Panc1 (cell line): ENCODE results near the gene SLC11A2. TPM values are rescaled to one million over a fixed set of nuclear protein-coding genes. Genes with fewer than 3 reads are reported as not detected.
"Not testable (repeated sequence)": the region's sequence is repeated elsewhere in the genome, so short reads cannot be mapped to it uniquely, and the experiment has no call there.

Source experiments
- ATAC-seq: fragments of 200-7000 bp; cut with Tn5 transposase; 2 replicates; pipeline ENCODE4 v1.9.1; 2020; ENCODE audit warnings: mild to moderate bottlenecking, moderate library complexity
- BruUV-seq: library from RNA; stranded (reverse); fragments of 400-500 nt; replicated peaks from 2 replicates; lab custom pipeline; 2021; lab: Mats Ljungman, UMichigan
- CTCF ChIA-PET: fragments of 300-600 bp; sonication (Branson Sonifier 250); formaldehyde crosslinking; loops from one replicate; lab custom pipeline; 2022; ENCODE audit warnings: antibody characterized with exemption; lab: Charles Lee
- POLR2A ChIA-PET: fragments of 300-600 bp; sonication (Branson Sonifier 250); formaldehyde crosslinking; loops from one replicate; lab custom pipeline; 2022; ENCODE audit warnings: antibody characterized with exemption; lab: Charles Lee
- DNase-seq: peaks from one replicate; pipeline ENCODE4 v3.0.0-alpha.2; 2010; ENCODE audit warnings: low read depth, low spot score
- H3K27ac ChIP-seq: 2 replicates; pipeline ENCODE4 v1.5.1; 2011; ENCODE audit warnings: mild to moderate bottlenecking, low read length, inconsistent platforms
- H3K27me3 ChIP-seq: fragments of 200-500 bp; sonication (Bioruptor generic); 2 replicates; pipeline ENCODE4 v1.6.0; 2014; ENCODE audit warnings: low read length, inconsistent platforms; ENCODE audit not compliant: control insufficient read depth, insufficient read depth
- H3K36me3 ChIP-seq: fragments of 200-500 bp; sonication (Bioruptor generic); 2 replicates; pipeline ENCODE4 v1.5.1; 2014; ENCODE audit warnings: inconsistent platforms, mild to moderate bottlenecking, low read length, moderate library complexity; ENCODE audit not compliant: control insufficient read depth, insufficient read depth
- H3K4me1 ChIP-seq: 2 replicates; pipeline ENCODE4 v1.5.1; 2011; ENCODE audit warnings: inconsistent platforms, mild to moderate bottlenecking, low read length, moderate library complexity; ENCODE audit not compliant: control insufficient read depth, insufficient read depth
- H3K4me3 ChIP-seq, 2 experiments: 2 replicates each; pipeline ENCODE4 v1.5.1; 2011 to 2012; ENCODE audit warnings: low read depth in 2 of 2, low read length in 2 of 2, mild to moderate bottlenecking in 2 of 2, inconsistent platforms in 1 of 2, moderate library complexity in 1 of 2
- H3K9me3 ChIP-seq: fragments of 200-500 bp; sonication (Bioruptor generic); 2 replicates; pipeline ENCODE4 v1.5.1; 2014; ENCODE audit warnings: low read depth, mild to moderate bottlenecking, inconsistent platforms, low read length, moderate library complexity; ENCODE audit not compliant: control insufficient read depth, insufficient read depth
- CTCF ChIP-seq: fragments of 450-650 bp; IDR thresholded peaks from 2 replicates; pipeline ENCODE4 v1.5.1; 2017; ENCODE audit warnings: mild to moderate bottlenecking
- POLR2AphosphoS5 ChIP-seq: IDR thresholded peaks from 2 replicates; pipeline ENCODE4 v1.6.1; 2012; ENCODE audit warnings: mild to moderate bottlenecking, low read depth, low read length, moderate library complexity
- SIN3A ChIP-seq: IDR thresholded peaks from 2 replicates; pipeline ENCODE4 v1.6.1; 2012; ENCODE audit warnings: low read depth, mild to moderate bottlenecking, low read length, moderate library complexity, borderline replicate concordance; ENCODE audit not compliant: insufficient read depth
- TCF7L2 ChIP-seq: IDR thresholded peaks from 2 replicates; pipeline ENCODE4 v1.6.1; 2011; ENCODE audit warnings: mild to moderate bottlenecking, low read depth, low read length, inconsistent platforms
- in situ Hi-C: cut with HindIII; loops from 2 replicates; pipeline ENCODE4 v1.10.0; 2016; ENCODE audit warnings: low sequenced_read_pairs, low pct_unique_long_range_greater_than_20kb
- intact Hi-C: fragments of 100-400 bp; cut with micrococcal nuclease; formaldehyde crosslinking; loops from one replicate; pipeline ENCODE4 v1.10.0; 2022; ENCODE audit not compliant: unreplicated experiment
- total RNA-seq: library from RNA; stranded (reverse); gene quantifications from one replicate; pipeline ENCODE4 v1.2.1, GENCODE V29; 2021; ENCODE audit not compliant: unreplicated experiment
- TF ChIP-seq, protein P1 (sequence below), 2 experiments: IDR thresholded peaks; 2 replicates each; pipeline ENCODE4 v1.6.1; 2011 to 2012; ENCODE audit warnings: low read depth in 2 of 2, control low read depth in 1 of 2, low read length in 1 of 2, mild to moderate bottlenecking in 1 of 2, moderate library complexity in 1 of 2; ENCODE audit not compliant: insufficient read depth in 1 of 2

The SLC11A2 gene
- total RNA-seq, 1 experiment from 2014 or later: 59.9 TPM

- in situ Hi-C loops (no loop called here), intact Hi-C loops (no loop called here)
- no peak overlapping the region for H3K27ac ChIP-seq
- H3K4me1 ChIP-seq: no peaks in the 10 kb centered on the region
- ATAC-seq (no peak), DNase-seq (no peak)
- no peaks in the 10 kb centered on the region for H3K36me3 ChIP-seq
- TF ChIP-seq POLR2AphosphoS5 (no peak), CTCF (no peak), TCF7L2 (no peak), SIN3A (no peak)
- TF ChIP-seq, protein P1, sequence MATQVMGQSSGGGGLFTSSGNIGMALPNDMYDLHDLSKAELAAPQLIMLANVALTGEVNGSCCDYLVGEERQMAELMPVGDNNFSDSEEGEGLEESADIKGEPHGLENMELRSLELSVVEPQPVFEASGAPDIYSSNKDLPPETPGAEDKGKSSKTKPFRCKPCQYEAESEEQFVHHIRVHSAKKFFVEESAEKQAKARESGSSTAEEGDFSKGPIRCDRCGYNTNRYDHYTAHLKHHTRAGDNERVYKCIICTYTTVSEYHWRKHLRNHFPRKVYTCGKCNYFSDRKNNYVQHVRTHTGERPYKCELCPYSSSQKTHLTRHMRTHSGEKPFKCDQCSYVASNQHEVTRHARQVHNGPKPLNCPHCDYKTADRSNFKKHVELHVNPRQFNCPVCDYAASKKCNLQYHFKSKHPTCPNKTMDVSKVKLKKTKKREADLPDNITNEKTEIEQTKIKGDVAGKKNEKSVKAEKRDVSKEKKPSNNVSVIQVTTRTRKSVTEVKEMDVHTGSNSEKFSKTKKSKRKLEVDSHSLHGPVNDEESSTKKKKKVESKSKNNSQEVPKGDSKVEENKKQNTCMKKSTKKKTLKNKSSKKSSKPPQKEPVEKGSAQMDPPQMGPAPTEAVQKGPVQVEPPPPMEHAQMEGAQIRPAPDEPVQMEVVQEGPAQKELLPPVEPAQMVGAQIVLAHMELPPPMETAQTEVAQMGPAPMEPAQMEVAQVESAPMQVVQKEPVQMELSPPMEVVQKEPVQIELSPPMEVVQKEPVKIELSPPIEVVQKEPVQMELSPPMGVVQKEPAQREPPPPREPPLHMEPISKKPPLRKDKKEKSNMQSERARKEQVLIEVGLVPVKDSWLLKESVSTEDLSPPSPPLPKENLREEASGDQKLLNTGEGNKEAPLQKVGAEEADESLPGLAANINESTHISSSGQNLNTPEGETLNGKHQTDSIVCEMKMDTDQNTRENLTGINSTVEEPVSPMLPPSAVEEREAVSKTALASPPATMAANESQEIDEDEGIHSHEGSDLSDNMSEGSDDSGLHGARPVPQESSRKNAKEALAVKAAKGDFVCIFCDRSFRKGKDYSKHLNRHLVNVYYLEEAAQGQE (IDR thresholded peaks at IDR 0.05; ENCODE audit: insufficient read depth in 1 of 2, low read depth in 2 of 2, low read length in 1 of 2): no peak
- no TSS peak for BruUV-seq
- ChIA-PET POLR2A (no interaction called here), CTCF (no interaction called here)
- H3K27me3 ChIP-seq: 0 out of 2 replicates have a peak, but pooled peaks cover 2% of the 10 kb centered on the region
- no peak overlapping the region for H3K4me3 ChIP-seq
- no peaks in the 10 kb centered on the region for H3K9me3 ChIP-seq
Measured at GRCh38 chr12:50933459-50934124, 92.6 kb downstream of the SLC11A2 start.

- intact Hi-C loops (no loop called here), in situ Hi-C loops (no loop called here)
- Histone ChIP-seq H3K9me3 (no peaks in the 10 kb centered on the region), H3K27ac (no peak overlapping the region), H3K27me3 (0 out of 2 replicates have a peak, but pooled peaks cover 2% of the 10 kb centered on the region), H3K36me3 (no peaks in the 10 kb centered on the region), H3K4me1 (no peaks in the 10 kb centered on the region), H3K4me3 (no peak overlapping the region)
- CTCF ChIA-PET: no interaction called here
- TF ChIP-seq CTCF (no peak), SIN3A (no peak), POLR2AphosphoS5 (no peak), TCF7L2 (no peak)
- TF ChIP-seq, protein P1 (IDR thresholded peaks at IDR 0.05; ENCODE audit: insufficient read depth in 1 of 2, low read depth in 2 of 2, low read length in 1 of 2): no peak
- no peak for ATAC-seq
- BruUV-seq: no TSS peak
- POLR2A ChIA-PET: no interaction called here
- no peak for DNase-seq
Measured at GRCh38 chr12:50932787-50933280, 93.3 kb downstream of the SLC11A2 start.

DNA sequence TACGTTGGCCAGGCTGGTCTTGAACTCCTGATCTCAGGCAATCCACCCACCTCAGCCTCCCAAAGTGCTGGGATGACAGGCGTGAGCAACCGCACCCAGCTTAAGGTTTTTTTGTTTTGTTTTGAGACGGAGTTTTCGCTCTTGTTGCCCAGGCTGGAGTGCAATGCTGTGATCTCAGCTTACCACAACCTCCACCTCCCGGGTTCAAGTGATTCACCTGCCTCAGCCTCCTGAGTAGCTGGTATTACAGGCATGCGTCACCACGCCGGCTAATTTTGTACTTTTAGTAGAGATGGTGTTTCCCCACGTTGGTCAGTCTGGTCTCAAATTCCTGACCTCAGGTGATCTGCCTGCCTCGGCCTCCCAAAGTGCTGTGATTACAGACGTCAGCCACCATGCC, 95.7 kb downstream of the SLC11A2 start:
- DNase-seq, POLR2A ChIA-PET, ATAC-seq, H3K4me3 ChIP-seq, H3K27ac ChIP-seq, H3K36me3 ChIP-seq, in situ Hi-C loops, intact Hi-C loops, H3K9me3 ChIP-seq, BruUV-seq, H3K4me1 ChIP-seq, H3K27me3 ChIP-seq: not testable (repeated sequence)
- CTCF ChIA-PET: interaction anchor here (0.6 kb wide), 1 partner anchor 49 kb away, joined by 3 read pairs; no protein-coding TSS in a partner anchor
